ENCODE data around the gene PRAMEF5. TPM values are rescaled to one million over a fixed set of nuclear protein-coding genes. Genes with fewer than 3 reads are reported as not detected.
"Not testable (repeated sequence)": the region's sequence is repeated elsewhere in the genome, so short reads cannot be mapped to it uniquely, and the experiment has no call there.

PRAMEF5 gene
- not detected for polyA plus RNA-seq (ENCODE audit: insufficient read length in 3 of 3)
- long read RNA-seq, donor 1 = 0 reads
- long read RNA-seq, donor 2 = 0 reads
- long read RNA-seq, donor 3 = 0 reads
- long read RNA-seq, donor 4 = 0 reads
- long read RNA-seq, donor 5 = 0 reads
- long read RNA-seq, donor 6 = 0 reads
- long read RNA-seq, donor 7 = 0 reads
- long read RNA-seq, donor 8 = 0 reads
- long read RNA-seq, donor 9 = 0 reads
- long read RNA-seq, donor 10 = 0 reads
- long read RNA-seq, donor 11 = 0 reads
- long read RNA-seq, donor 12 = 0 reads
- long read RNA-seq, donor 13 = 0 reads
- long read RNA-seq, donor 14 = 0 reads
- long read RNA-seq, donor 15 = 0 reads
- long read RNA-seq, donor 16 = 0 reads

GRCh38 chr1:13253898-13254297 is at the start of gene PRAMEF5:
Gene PRAMEF5 (plus strand): TSS chr1:13254198. CDS start chr1:13259269, 5,071 bp downstream.
- not testable (repeated sequence) for DNase-seq (ENCODE audit: extremely low read depth in 1 of 11, low read depth in 9 of 11, low spot score in 4 of 11)

- not testable (repeated sequence) for DNase-seq (ENCODE audit: extremely low read depth in 1 of 11, low read depth in 9 of 11, low spot score in 4 of 11)
Observed at GRCh38 chr1:13208712-13209111, 45.3 kb upstream of the PRAMEF5 start.

- DNase-seq (ENCODE audit: extremely low read depth in 1 of 11, low read depth in 9 of 11, low spot score in 4 of 11) = not testable (repeated sequence)
Observed at GRCh38 chr1:13216619-13217018, 37.4 kb upstream of the PRAMEF5 start.

DNA sequence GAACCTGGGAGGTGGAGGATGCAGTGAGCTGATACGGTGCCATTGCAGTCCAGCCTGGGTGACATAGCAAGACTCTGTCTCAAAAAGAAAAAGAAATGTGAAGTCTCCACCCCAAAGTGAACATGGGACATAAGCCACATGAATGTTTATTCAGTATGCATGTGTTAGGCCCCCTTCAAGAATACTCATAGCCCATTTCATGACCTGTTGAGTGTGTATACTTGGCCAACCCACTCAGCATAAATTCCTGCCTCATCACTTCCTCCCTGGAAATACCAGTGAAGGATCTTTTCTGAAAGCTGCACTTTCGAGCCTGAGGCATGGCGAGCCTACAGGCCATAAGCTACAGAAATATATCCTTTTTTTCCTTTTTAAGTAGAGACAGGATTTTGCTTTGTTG is 34.8 kb upstream of the PRAMEF5 start:
- not testable (repeated sequence) for DNase-seq (ENCODE audit: extremely low read depth in 1 of 11, low read depth in 9 of 11, low spot score in 4 of 11)

DNA sequence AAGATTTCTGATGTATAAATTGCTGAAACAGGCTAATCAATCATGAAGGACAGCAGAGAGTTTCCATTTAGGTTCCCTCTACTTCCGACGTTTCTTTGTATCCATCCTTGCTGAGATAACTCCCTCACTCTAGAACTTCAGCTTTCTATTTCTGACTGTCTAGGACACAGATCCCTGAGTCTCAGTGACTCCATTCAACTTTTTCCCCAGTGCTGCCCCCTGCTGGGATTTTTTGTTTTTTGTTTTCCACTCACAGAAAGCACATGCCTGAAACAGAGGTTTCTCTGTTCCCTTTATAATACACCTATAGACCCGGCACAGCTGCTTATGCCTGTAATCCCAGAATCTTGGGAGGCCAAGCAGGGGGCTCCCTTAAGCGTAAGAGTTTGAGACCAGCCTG is 31.2 kb upstream of the PRAMEF5 start:
- not testable (repeated sequence) for DNase-seq (ENCODE audit: extremely low read depth in 1 of 11, low read depth in 9 of 11, low spot score in 4 of 11)

GRCh38 chr1:13224480-13225060 is 29.4 kb upstream of the PRAMEF5 start:
- no peak for DNase-seq (ENCODE audit: extremely low read depth in 1 of 11, low read depth in 9 of 11, low spot score in 4 of 11)

DNA sequence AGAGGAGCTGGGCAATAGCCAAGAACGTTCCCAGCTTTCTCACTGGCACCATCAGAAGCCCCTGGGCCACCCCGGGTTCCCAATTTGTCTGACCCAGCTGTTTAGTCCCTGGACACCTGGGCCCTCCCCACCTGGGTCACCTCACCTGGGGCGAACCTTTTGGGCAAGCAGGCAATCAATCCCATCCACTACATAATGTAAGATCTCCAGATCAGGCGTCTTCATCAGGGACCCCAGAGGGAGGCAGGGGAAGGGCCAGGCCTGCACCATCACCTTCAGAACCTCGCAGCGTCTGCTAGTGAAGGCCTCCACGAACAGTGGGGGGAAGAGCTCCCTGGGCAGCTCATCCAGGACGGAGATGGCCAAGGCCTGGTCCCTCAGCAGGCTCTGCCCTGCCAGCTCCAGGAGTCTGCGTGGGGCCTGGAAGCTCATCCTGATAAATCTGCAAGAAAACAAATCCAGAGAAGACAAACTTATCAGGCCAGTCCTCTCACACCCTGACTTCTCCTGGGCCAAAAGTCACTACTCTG is 28.3 kb upstream of the PRAMEF5 start, which contains the start of gene PRAMEF18:
PRAMEF18 (minus strand) TSS at position 480 of the 530 bp plus-strand sequence; CDS start at position 432, 48 bp downstream.
- not testable (repeated sequence) for DNase-seq (ENCODE audit: extremely low read depth in 1 of 11, low read depth in 9 of 11, low spot score in 4 of 11)

- not testable (repeated sequence) for DNase-seq (ENCODE audit: extremely low read depth in 1 of 11, low read depth in 9 of 11, low spot score in 4 of 11)
Observed at GRCh38 chr1:13227271-13228055, 26.5 kb upstream of the PRAMEF5 start.

GRCh38 chr1:13228343-13228781 is 25.6 kb upstream of the PRAMEF5 start:
- DNase-seq (ENCODE audit: extremely low read depth in 1 of 11, low read depth in 9 of 11, low spot score in 4 of 11) = peak in 4 of 11 donors; percentile 6 to 21 (median 8)

- not testable (repeated sequence) for DNase-seq (ENCODE audit: extremely low read depth in 1 of 11, low read depth in 9 of 11, low spot score in 4 of 11)
Observed at GRCh38 chr1:13230096-13230495, 23.9 kb upstream of the PRAMEF5 start.

DNA sequence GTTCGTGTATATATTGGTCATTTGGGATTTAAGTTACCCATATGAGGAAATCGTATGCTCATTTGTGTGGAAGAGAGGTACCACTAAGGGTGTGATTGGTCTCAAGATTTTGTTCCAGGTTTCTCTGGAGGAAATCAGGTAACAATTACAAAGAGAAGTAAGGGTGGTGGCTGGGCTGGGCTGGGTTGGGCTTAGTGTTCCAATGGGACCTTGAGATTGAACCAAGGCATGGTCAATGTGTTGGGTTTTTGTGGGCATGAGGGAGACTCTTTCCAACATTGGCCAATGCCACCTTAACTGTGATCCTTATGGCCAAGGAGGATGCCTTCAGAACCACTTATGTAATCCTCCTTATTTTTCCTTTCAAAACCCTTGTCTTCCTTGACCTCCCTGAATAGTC is 23.4 kb upstream of the PRAMEF5 start:
- DNase-seq (ENCODE audit: extremely low read depth in 1 of 11, low read depth in 9 of 11, low spot score in 4 of 11) = not testable (repeated sequence)

GRCh38 chr1:13231061-13231750 is 22.8 kb upstream of the PRAMEF5 start:
- DNase-seq (ENCODE audit: extremely low read depth in 1 of 11, low read depth in 9 of 11, low spot score in 4 of 11) = not testable (repeated sequence)

GRCh38 chr1:13232056-13232455 is 21.9 kb upstream of the PRAMEF5 start:
- not testable (repeated sequence) for DNase-seq (ENCODE audit: extremely low read depth in 1 of 11, low read depth in 9 of 11, low spot score in 4 of 11)

GRCh38 chr1:13234057-13234456 is 19.9 kb upstream of the PRAMEF5 start:
- peak in 3 of 11 donors; percentile 1 to 4 (median 1) for DNase-seq (ENCODE audit: extremely low read depth in 1 of 11, low read depth in 9 of 11, low spot score in 4 of 11)

- DNase-seq (ENCODE audit: extremely low read depth in 1 of 11, low read depth in 9 of 11, low spot score in 4 of 11) = not testable (repeated sequence)
Observed at GRCh38 chr1:13237572-13237971, 16.4 kb upstream of the PRAMEF5 start.

- not testable (repeated sequence) for DNase-seq (ENCODE audit: extremely low read depth in 1 of 11, low read depth in 9 of 11, low spot score in 4 of 11)
Observed at GRCh38 chr1:13239633-13240032, 14.4 kb upstream of the PRAMEF5 start.

DNA sequence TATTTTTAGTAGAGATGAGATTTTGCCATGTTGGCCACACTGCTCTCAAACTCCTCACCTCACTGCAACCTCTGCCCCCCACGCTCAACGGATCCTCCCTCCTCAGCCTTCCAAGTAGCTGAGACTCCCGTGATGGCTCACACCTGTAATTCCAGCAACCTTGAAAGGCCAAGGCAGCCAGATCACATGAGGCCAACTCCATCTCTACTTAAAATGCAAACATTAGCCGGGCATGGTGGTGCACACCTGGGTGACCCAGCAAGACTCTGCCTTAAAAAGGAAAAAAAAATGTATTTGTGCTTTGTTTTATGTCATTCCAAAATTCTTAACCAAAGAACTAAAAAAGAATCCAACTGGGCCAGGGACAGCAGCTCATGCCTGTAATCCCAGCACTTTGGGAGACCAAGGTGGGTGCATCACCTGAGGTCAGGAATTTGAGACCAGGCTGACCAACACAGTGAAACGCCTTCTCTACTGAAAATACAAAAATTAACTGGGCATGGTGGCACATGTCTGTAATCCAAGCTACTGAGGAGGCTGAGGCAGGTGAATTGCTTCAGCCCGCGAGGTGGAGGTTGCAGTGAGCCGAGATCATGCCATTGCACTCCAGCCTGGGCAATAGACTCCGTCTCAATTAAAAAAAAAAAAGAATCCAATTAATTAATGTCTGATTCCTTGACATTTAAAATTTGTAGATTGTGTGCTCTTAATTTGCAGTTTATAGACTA is 10.3 kb upstream of the PRAMEF5 start:
- DNase-seq (ENCODE audit: extremely low read depth in 1 of 11, low read depth in 9 of 11, low spot score in 4 of 11) = not testable (repeated sequence)
